Left ventricle myocardium inferior (tissue), 1 donor: ENCODE measurements around the gene TBCB. TPM values are rescaled to one million over a fixed set of nuclear protein-coding genes. Genes with fewer than 3 reads are reported as not detected.

Experiments used
- DNase-seq: peaks from one replicate; pipeline ENCODE4 v3.0.0-alpha.2; 2020
- H3K27ac ChIP-seq: fragments of 200-600 bp; replicated peaks from 2 replicates; pipeline ENCODE4 v1.8.0; 2021
- H3K27me3 ChIP-seq: fragments of 200-600 bp; 2 replicates; pipeline ENCODE4 v1.8.0; 2021; ENCODE audit warnings: low read depth
- H3K36me3 ChIP-seq: fragments of 200-600 bp; 2 replicates; pipeline ENCODE4 v1.8.0; 2021
- H3K4me1 ChIP-seq: fragments of 200-600 bp; 2 replicates; pipeline ENCODE4 v1.8.0; 2021
- H3K4me3 ChIP-seq: fragments of 200-600 bp; 2 replicates; pipeline ENCODE4 v1.8.0; 2021; ENCODE audit warnings: mild to moderate bottlenecking, moderate library complexity
- H3K9me3 ChIP-seq: fragments of 200-600 bp; replicated peaks from 2 replicates; pipeline ENCODE4 v1.8.0; 2021
- intact Hi-C: fragments of 100-400 bp; cut with micrococcal nuclease; formaldehyde crosslinking; loops from one replicate; pipeline ENCODE4 v1.11.0; 2022
- total RNA-seq: library from RNA; stranded (reverse); fragmentation: NEBNext Ultra II Directional; extraction: Animal tissue kit (Norgen Biotek cat#: 25700); gene quantifications from one replicate; pipeline ENCODE4 v1.2.1, GENCODE V29; 2021
- TF ChIP-seq, protein P1 (sequence below): fragments of 200-600 bp; IDR thresholded peaks from 2 replicates; pipeline ENCODE4 v1.8.0; 2021; ENCODE audit warnings: antibody characterized with exemption, mild to moderate bottlenecking, borderline replicate concordance
- donor health status: DM: no; HTN: yes; CAD: no; lungs with severe emphysema.

Gene TBCB
- total RNA-seq, 1 donor from 2014 or later: 94.9 TPM

GRCh38 chr19:36093687-36094086, 21.6 kb upstream of the TBCB start:
- no peak overlapping the region for H3K4me3 ChIP-seq
- no peaks in the 10 kb centered on the region for H3K27me3 ChIP-seq
- H3K36me3 ChIP-seq: no peaks in the 10 kb centered on the region
- DNase-seq: peak; percentile 33
- peak overlapping the region; percentile 73 for H3K27ac ChIP-seq
- peaks cover 25% of the 10 kb centered on the region for H3K4me1 ChIP-seq
- intact Hi-C loops: no loop called here
- H3K9me3 ChIP-seq: no peaks in the 10 kb centered on the region
- TF ChIP-seq, protein P1, sequence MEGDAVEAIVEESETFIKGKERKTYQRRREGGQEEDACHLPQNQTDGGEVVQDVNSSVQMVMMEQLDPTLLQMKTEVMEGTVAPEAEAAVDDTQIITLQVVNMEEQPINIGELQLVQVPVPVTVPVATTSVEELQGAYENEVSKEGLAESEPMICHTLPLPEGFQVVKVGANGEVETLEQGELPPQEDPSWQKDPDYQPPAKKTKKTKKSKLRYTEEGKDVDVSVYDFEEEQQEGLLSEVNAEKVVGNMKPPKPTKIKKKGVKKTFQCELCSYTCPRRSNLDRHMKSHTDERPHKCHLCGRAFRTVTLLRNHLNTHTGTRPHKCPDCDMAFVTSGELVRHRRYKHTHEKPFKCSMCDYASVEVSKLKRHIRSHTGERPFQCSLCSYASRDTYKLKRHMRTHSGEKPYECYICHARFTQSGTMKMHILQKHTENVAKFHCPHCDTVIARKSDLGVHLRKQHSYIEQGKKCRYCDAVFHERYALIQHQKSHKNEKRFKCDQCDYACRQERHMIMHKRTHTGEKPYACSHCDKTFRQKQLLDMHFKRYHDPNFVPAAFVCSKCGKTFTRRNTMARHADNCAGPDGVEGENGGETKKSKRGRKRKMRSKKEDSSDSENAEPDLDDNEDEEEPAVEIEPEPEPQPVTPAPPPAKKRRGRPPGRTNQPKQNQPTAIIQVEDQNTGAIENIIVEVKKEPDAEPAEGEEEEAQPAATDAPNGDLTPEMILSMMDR: no peak

DNA sequence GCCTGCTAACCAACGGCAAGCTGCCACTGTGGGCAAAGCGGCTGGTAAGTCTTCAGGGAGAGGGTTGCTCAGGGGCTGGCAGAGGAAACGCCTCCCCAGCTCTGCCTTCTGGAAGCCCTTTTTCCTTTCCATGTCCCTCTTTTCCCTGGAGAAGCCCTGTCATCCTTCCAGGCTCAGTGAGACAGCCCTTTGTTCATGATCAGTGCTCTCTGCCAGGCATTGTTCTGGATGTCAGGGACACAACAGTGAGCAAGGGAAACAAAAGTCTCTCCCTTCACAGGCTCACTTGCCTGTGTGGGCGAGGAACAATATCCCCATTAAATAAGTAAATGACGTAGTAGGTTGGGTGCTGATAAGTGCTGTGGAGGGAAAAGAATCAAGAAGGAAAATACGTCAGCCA, 18.2 kb upstream of the TBCB start:
- TF ChIP-seq, protein P1: no peak
- DNase-seq: no peak
- intact Hi-C loops: no loop called here
- Histone ChIP-seq H3K27ac (peak overlapping the region; percentile 61), H3K9me3 (no peaks in the 10 kb centered on the region), H3K36me3 (no peaks in the 10 kb centered on the region), H3K27me3 (no peaks in the 10 kb centered on the region), H3K4me3 (no peak overlapping the region), H3K4me1 (peaks cover 53% of the 10 kb centered on the region)

- H3K27ac ChIP-seq: peak overlapping the region; percentile 88
- TF ChIP-seq, protein P1: no peak
- H3K9me3 ChIP-seq: no peaks in the 10 kb centered on the region
- peak overlapping the region; percentile 63 for H3K4me3 ChIP-seq
- DNase-seq: no peak
- H3K4me1 ChIP-seq: peaks cover 60% of the 10 kb centered on the region
- H3K36me3 ChIP-seq: peaks cover 20% of the 10 kb centered on the region
- intact Hi-C loops: no loop called here
- H3K27me3 ChIP-seq: no peaks in the 10 kb centered on the region
Observed at GRCh38 chr19:36099166-36099785, 16.0 kb upstream of the TBCB start.

- intact Hi-C loops: no loop called here
- Histone ChIP-seq H3K4me3 (peak overlapping the region; percentile 63), H3K36me3 (peaks cover 32% of the 10 kb centered on the region), H3K4me1 (peaks cover 64% of the 10 kb centered on the region), H3K9me3 (no peaks in the 10 kb centered on the region), H3K27me3 (no peaks in the 10 kb centered on the region), H3K27ac (peak overlapping the region; percentile 88)
- TF ChIP-seq, protein P1: no peak
- peak; percentile 80 for DNase-seq
Observed at GRCh38 chr19:36100476-36100875, 14.8 kb upstream of the TBCB start.

GRCh38 chr19:36101550-36102327, 13.5 kb upstream of the TBCB start:
- peak overlapping the region; percentile 88 for H3K27ac ChIP-seq
- TF ChIP-seq, protein P1: no peak
- intact Hi-C loops: no loop called here
- H3K4me1 ChIP-seq: peaks cover 72% of the 10 kb centered on the region
- H3K27me3 ChIP-seq: no peaks in the 10 kb centered on the region
- H3K9me3 ChIP-seq: no peaks in the 10 kb centered on the region
- no peak for DNase-seq
- peak overlapping the region; percentile 63 for H3K4me3 ChIP-seq
- peaks cover 32% of the 10 kb centered on the region for H3K36me3 ChIP-seq
